ENCODE data around the gene TMEM204.

Gene TMEM204

DNA sequence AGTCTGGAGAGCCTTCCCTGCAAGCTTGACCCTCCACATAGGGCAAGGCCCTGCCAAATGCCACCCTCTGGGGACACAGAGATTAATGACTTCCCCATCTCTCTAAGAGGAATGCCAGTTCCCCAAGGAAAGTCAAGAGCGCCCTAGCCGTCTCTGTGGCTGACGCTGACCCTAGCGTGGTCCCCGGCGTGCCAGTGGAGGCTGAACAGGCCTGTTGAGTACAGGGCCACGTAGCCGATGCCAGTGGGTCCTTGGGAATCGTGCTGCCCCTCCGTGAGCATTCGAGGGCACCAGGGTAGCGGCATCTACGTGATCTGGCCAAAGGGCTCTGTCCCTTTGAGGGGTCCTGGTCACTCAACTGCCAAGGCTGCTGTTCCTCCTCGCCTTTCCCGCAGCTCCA lies 17.2 kb downstream of the TMEM204 start:
- H3K4me3 ChIP-seq (ENCODE audit: low read depth, low read length), result no peak overlapping the region
- in situ Hi-C loops (cut with HindIII; ENCODE audit: low sequenced_read_pairs), result no loop called here
- no peak for DNase-seq (ENCODE audit: low read depth, low spot score)
- TF ChIP-seq, protein P1, sequence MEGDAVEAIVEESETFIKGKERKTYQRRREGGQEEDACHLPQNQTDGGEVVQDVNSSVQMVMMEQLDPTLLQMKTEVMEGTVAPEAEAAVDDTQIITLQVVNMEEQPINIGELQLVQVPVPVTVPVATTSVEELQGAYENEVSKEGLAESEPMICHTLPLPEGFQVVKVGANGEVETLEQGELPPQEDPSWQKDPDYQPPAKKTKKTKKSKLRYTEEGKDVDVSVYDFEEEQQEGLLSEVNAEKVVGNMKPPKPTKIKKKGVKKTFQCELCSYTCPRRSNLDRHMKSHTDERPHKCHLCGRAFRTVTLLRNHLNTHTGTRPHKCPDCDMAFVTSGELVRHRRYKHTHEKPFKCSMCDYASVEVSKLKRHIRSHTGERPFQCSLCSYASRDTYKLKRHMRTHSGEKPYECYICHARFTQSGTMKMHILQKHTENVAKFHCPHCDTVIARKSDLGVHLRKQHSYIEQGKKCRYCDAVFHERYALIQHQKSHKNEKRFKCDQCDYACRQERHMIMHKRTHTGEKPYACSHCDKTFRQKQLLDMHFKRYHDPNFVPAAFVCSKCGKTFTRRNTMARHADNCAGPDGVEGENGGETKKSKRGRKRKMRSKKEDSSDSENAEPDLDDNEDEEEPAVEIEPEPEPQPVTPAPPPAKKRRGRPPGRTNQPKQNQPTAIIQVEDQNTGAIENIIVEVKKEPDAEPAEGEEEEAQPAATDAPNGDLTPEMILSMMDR (IDR thresholded peaks at IDR 0.05; ENCODE audit: low read depth, low read length), result no peak

GRCh38 chr16:1551166-1551565 lies 17.7 kb downstream of the TMEM204 start:
- in situ Hi-C loops (cut with HindIII; ENCODE audit: low sequenced_read_pairs), result no loop called here
- TF ChIP-seq, protein P1 (IDR thresholded peaks at IDR 0.05; ENCODE audit: low read depth, low read length), result no peak
- H3K4me3 ChIP-seq (ENCODE audit: low read depth, low read length), result no peak overlapping the region
- DNase-seq (ENCODE audit: low read depth, low spot score), result no peak

DNA sequence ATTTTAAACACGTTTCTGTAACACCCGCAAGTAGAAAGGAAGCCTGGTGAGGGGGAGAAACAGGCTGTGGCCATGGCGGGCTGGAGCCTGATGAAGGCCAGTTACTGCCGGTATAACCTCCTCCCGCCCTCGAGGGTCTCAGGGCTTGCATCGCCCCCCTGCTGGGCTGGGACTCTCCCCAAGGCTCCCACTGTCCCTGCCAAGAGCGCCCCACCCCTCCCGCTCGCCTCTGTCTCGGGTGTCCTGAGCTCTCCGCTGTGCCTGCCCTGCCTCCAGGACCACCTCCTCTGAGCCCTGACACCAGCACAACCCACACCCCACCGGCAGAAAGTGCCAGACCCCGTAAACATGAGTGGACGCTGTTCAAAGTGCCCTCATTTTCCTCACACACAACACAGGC lies 18.7 kb downstream of the TMEM204 start:
- TF ChIP-seq, protein P1 (IDR thresholded peaks at IDR 0.05; ENCODE audit: low read depth, low read length), result no peak
- DNase-seq (ENCODE audit: low read depth, low spot score), result no peak
- in situ Hi-C loops (cut with HindIII; ENCODE audit: low sequenced_read_pairs), result no loop called here
- no peak overlapping the region for H3K4me3 ChIP-seq (ENCODE audit: low read depth, low read length)

- no peak overlapping the region for H3K4me3 ChIP-seq (ENCODE audit: low read depth, low read length)
- TF ChIP-seq, protein P1 (IDR thresholded peaks at IDR 0.05; ENCODE audit: low read depth, low read length), result no peak
- in situ Hi-C loops (cut with HindIII; ENCODE audit: low sequenced_read_pairs), result no loop called here
- no peak for DNase-seq (ENCODE audit: low read depth, low spot score)
Observed at GRCh38 chr16:1553946-1554825, 20.7 kb downstream of the TMEM204 start.

- H3K4me3 ChIP-seq (ENCODE audit: low read depth, low read length), result no peak overlapping the region
- TF ChIP-seq, protein P1 (IDR thresholded peaks at IDR 0.05; ENCODE audit: low read depth, low read length), result no peak
- no peak for DNase-seq (ENCODE audit: low read depth, low spot score)
- in situ Hi-C loops (cut with HindIII; ENCODE audit: low sequenced_read_pairs), result no loop called here
Observed at GRCh38 chr16:1554826-1555445, 21.5 kb downstream of the TMEM204 start.

GRCh38 chr16:1556254-1556653 lies 22.8 kb downstream of the TMEM204 start:
- TF ChIP-seq, protein P1 (IDR thresholded peaks at IDR 0.05; ENCODE audit: low read depth, low read length), result no peak
- in situ Hi-C loops (cut with HindIII; ENCODE audit: low sequenced_read_pairs), result no loop called here
- no peak overlapping the region for H3K4me3 ChIP-seq (ENCODE audit: low read depth, low read length)
- peak; percentile 29 for DNase-seq (ENCODE audit: low read depth, low spot score)

All from astrocyte of the spinal cord (primary cell).